Measurements from ENCODE around the gene WFDC11. TPM values are rescaled to one million over a fixed set of nuclear protein-coding genes. Genes with fewer than 3 reads are reported as not detected.
"Not testable (repeated sequence)": the region's sequence is repeated elsewhere in the genome, so short reads cannot be mapped to it uniquely, and the experiment has no call there.

Gene WFDC11
- total RNA-seq = not detected
- not detected for total RNA-seq (2013)

- H3K27ac ChIP-seq (ENCODE audit: low read length) = no peak within 1 kb of the TSS
- ATAC-seq = no peak
These were observed at the start of gene WFDC11 for GRCh38 chr20:45670139-45670538. Gene WFDC11, minus strand, starts transcription at chr20:45670239. Its CDS starts 19,639 bp downstream, at chr20:45650600.

DNA sequence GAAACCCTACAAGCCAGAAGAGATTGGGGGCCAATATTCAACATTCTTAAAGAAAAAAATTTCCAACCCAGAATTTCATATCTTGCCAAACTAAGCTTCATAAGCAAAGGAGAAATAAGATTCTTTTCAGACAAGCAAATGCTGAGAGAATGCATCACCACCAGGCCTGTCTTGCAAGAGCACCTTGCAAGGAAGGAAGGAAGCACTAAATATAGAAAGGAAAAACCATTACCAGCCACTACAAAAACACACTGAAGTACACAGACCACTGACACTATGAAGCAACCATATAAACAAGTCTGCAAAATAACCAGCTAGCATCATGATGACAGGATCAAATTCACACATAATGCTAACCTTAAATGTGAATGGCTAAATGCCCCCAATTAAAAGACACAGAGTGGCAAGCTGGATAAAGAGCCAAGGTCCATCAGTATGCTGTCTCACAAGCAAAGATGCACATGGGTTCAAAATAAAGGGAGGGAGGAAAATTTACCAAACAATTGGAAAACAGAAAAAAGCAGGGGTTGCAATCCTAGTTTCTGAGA lies 46.2 kb upstream of the WFDC11 start:
- H3K9me3 ChIP-seq (ENCODE audit: control insufficient read depth, insufficient read depth, low read length); H3K4me1 Mint-ChIP-seq; H3K4me3 Mint-ChIP-seq; intact Hi-C loops (cut with micrococcal nuclease); H3K36me3 Mint-ChIP-seq; H3K27ac Mint-ChIP-seq; ATAC-seq; H3K27ac ChIP-seq (ENCODE audit: low read length); DNase-seq; H3K9me3 Mint-ChIP-seq; H3K4me3 ChIP-seq (ENCODE audit: low read length); H3K36me3 ChIP-seq (ENCODE audit: control insufficient read depth, insufficient read depth, low read length); H3K27me3 ChIP-seq (ENCODE audit: control insufficient read depth, insufficient read depth, low read length): not testable (repeated sequence)
- peaks cover 11% of the 10 kb centered on the region for H3K4me1 ChIP-seq (ENCODE audit: control insufficient read depth, insufficient read depth, low read length)
- H3K27me3 Mint-ChIP-seq (ENCODE audit: low read depth in 2 of 2) = peaks cover 19 to 47% of the 10 kb centered on the region in 2 donors

More at GRCh38 chr20:45670139-45670538, at the start of gene WFDC11:
- Mint-ChIP-seq H3K27me3 (ENCODE audit: low read depth in 2 of 2) (peaks cover 20 to 46% of the 10 kb centered on the region in 2 donors), H3K36me3 (no peaks in the 10 kb centered on the region), H3K9me3 (no peaks in the 10 kb centered on the region), H3K4me3 (no peak within 1 kb of the TSS), H3K27ac (no peak within 1 kb of the TSS), H3K4me1 (no peaks in the 10 kb centered on the region)
- Histone ChIP-seq H3K27me3 (ENCODE audit: control insufficient read depth, insufficient read depth, low read length) (no peaks in the 10 kb centered on the region), H3K4me1 (ENCODE audit: control insufficient read depth, insufficient read depth, low read length) (no peaks in the 10 kb centered on the region), H3K36me3 (ENCODE audit: control insufficient read depth, insufficient read depth, low read length) (no peaks in the 10 kb centered on the region), H3K9me3 (ENCODE audit: control insufficient read depth, insufficient read depth, low read length) (no peaks in the 10 kb centered on the region), H3K4me3 (ENCODE audit: low read length) (no peak within 1 kb of the TSS)
- DNase-seq = no peak
- TF ChIP-seq, protein P1, sequence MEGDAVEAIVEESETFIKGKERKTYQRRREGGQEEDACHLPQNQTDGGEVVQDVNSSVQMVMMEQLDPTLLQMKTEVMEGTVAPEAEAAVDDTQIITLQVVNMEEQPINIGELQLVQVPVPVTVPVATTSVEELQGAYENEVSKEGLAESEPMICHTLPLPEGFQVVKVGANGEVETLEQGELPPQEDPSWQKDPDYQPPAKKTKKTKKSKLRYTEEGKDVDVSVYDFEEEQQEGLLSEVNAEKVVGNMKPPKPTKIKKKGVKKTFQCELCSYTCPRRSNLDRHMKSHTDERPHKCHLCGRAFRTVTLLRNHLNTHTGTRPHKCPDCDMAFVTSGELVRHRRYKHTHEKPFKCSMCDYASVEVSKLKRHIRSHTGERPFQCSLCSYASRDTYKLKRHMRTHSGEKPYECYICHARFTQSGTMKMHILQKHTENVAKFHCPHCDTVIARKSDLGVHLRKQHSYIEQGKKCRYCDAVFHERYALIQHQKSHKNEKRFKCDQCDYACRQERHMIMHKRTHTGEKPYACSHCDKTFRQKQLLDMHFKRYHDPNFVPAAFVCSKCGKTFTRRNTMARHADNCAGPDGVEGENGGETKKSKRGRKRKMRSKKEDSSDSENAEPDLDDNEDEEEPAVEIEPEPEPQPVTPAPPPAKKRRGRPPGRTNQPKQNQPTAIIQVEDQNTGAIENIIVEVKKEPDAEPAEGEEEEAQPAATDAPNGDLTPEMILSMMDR (IDR thresholded peaks at IDR 0.05) = no peak
- intact Hi-C loops (cut with micrococcal nuclease) = no loop called here
- no CpG with 5 or more reads among the region's 1 CpG for WGBS (ENCODE audit: insufficient coverage)

GRCh38 chr20:45704969-45705637 lies 35.1 kb upstream of the WFDC11 start, which contains the start of gene WFDC10B:
Gene WFDC10B, minus strand, starts transcription at chr20:45705019. Its CDS starts 19,027 bp downstream, at chr20:45685992.
- Histone ChIP-seq H3K4me3 (ENCODE audit: low read length) (no peak within 1 kb of the TSS), H3K27me3 (ENCODE audit: control insufficient read depth, insufficient read depth, low read length) (no peaks in the 10 kb centered on the region), H3K27ac (ENCODE audit: low read length) (no peak within 1 kb of the TSS), H3K4me1 (ENCODE audit: control insufficient read depth, insufficient read depth, low read length) (no peaks in the 10 kb centered on the region), H3K36me3 (ENCODE audit: control insufficient read depth, insufficient read depth, low read length) (no peaks in the 10 kb centered on the region), H3K9me3 (ENCODE audit: control insufficient read depth, insufficient read depth, low read length) (no peaks in the 10 kb centered on the region)
- Mint-ChIP-seq H3K27ac (no peak within 1 kb of the TSS), H3K9me3 (no peaks in the 10 kb centered on the region), H3K4me3 (no peak within 1 kb of the TSS), H3K36me3 (no peaks in the 10 kb centered on the region), H3K27me3 (ENCODE audit: low read depth in 2 of 2) (peaks cover 14 to 40% of the 10 kb centered on the region in 2 donors), H3K4me1 (no peaks in the 10 kb centered on the region)
- DNase-seq (no peak), ATAC-seq (no peak)
- intact Hi-C loops (cut with micrococcal nuclease) = no loop called here
- 92% methylated on average over 1 of the region's 1 CpG for WGBS (ENCODE audit: insufficient coverage)
- TF ChIP-seq, protein P1 (IDR thresholded peaks at IDR 0.05) = no peak

DNA sequence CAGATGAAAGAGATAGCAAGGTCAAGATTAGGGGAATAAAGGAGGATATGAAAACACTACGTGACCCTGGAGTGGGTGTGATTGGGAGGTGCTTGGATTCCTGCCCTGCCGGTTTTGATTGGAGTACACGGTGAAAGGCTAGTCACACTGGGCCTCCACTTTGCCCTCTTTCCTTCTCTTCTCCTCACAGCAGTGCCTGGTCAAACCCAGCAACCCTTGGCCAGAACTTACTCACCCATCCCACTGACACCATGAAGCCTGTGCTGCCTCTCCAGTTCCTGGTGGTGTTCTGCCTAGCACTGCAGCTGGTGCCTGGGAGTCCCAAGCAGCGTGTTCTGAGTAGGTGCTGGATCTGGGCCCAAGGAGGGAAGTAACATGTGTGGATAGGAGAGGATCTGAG lies 31.8 kb upstream of the WFDC11 start, which contains the start of gene WFDC13:
WFDC13 (plus strand) TSS at position 166 of the 400 bp plus-strand sequence; CDS start at position 252, 86 bp downstream.
- no peak within 1 kb of the TSS for H3K4me3 ChIP-seq (ENCODE audit: low read length)
- H3K36me3 Mint-ChIP-seq = no peaks in the 10 kb centered on the region
- no peaks in the 10 kb centered on the region for H3K4me1 ChIP-seq (ENCODE audit: control insufficient read depth, insufficient read depth, low read length)
- no peak within 1 kb of the TSS for H3K4me3 Mint-ChIP-seq
- H3K27me3 ChIP-seq (ENCODE audit: control insufficient read depth, insufficient read depth, low read length) = no peaks in the 10 kb centered on the region
- no peaks in the 10 kb centered on the region for H3K9me3 Mint-ChIP-seq
- no peak within 1 kb of the TSS for H3K27ac Mint-ChIP-seq
- peaks cover 10 to 28% of the 10 kb centered on the region in 2 donors for H3K27me3 Mint-ChIP-seq (ENCODE audit: low read depth in 2 of 2)
- WGBS (ENCODE audit: insufficient coverage) = 91% methylated on average over 4 of the region's 4 CpGs
- no peak within 1 kb of the TSS for H3K27ac ChIP-seq (ENCODE audit: low read length)
- intact Hi-C loops (cut with micrococcal nuclease) = no loop called here
- no peaks in the 10 kb centered on the region for H3K9me3 ChIP-seq (ENCODE audit: control insufficient read depth, insufficient read depth, low read length)
- DNase-seq = no peak
- TF ChIP-seq, protein P1 (IDR thresholded peaks at IDR 0.05) = no peak
- H3K36me3 ChIP-seq (ENCODE audit: control insufficient read depth, insufficient read depth, low read length) = no peaks in the 10 kb centered on the region
- no peaks in the 10 kb centered on the region for H3K4me1 Mint-ChIP-seq
- no peak for ATAC-seq

All from natural killer cell (primary cell).